Adrenal gland (tissue), 12 donors: ENCODE measurements around the gene SPG7. TPM values are rescaled to one million over a fixed set of nuclear protein-coding genes. Genes with fewer than 3 reads are reported as not detected.

ENCODE experiments used
- DNase-seq, 7 donors: peaks; one replicate each; pipeline ENCODE4 v3.0.0-alpha.2; 2019 to 2020
- H3K27ac ChIP-seq, 5 donors: fragments of 200-600 bp; sonication (generic) in 4 of 5; 1 replicate in 3 of 5; 2 replicates in 2 of 5; pipeline versions ENCODE4 v1.5.1 to v1.8.0; 2016 to 2020; ENCODE audit warnings: mild to moderate bottlenecking in 1 of 5
- H3K27me3 ChIP-seq: fragments of 200-600 bp; 2 replicates; pipeline ENCODE4 v1.8.0; 2021
- H3K36me3 ChIP-seq, 2 donors: fragments of 200-600 bp; replicated peaks in 1 of 2; 1 replicate in 1 of 2; 2 replicates in 1 of 2; pipeline versions ENCODE4 v1.5.1 to v1.8.0; 2018 to 2022
- H3K4me1 ChIP-seq, 2 donors: fragments of 200-600 bp; replicated peaks in 1 of 2; 1 replicate in 1 of 2; 2 replicates in 1 of 2; pipeline versions ENCODE4 v1.5.1 to v1.8.0; 2018 to 2021
- H3K4me3 ChIP-seq, 4 donors: fragments of 200-600 bp; sonication (generic) in 3 of 4; one replicate each; pipeline ENCODE4 v1.5.1; 2016 to 2018
- H3K9me3 ChIP-seq, 3 donors: fragments of 200-600 bp; sonication (generic) in 1 of 3; replicated peaks in 1 of 3; 1 replicate in 2 of 3; 2 replicates in 1 of 3; pipeline versions ENCODE4 v1.5.1 to v1.8.0; 2016 to 2021
- CTCF ChIP-seq, 6 experiments: fragments of 450-650 bp in 4 of 6; fragments of 200-600 bp in 2 of 6; sonication (generic) in 1 of 6; IDR thresholded peaks; 1 replicate in 5 of 6; 2 replicates in 1 of 6; pipeline versions ENCODE4 v1.5.1 to v1.8.0; 2016 to 2021; ENCODE audit warnings: antibody characterized with exemption in 6 of 6, mild to moderate bottlenecking in 2 of 6, moderate library complexity in 1 of 6
- POLR2A ChIP-seq, 2 donors: fragments of 450-650 bp; IDR thresholded peaks; one replicate each; pipeline ENCODE4 v1.6.1; 2017; ENCODE audit warnings: antibody characterized with exemption in 2 of 2, mild to moderate bottlenecking in 2 of 2, moderate library complexity in 1 of 2
- WGBS, 4 donors: extraction: QIAGEN DNeasy Blood & Tissue Kit in 2 of 4; methylation state at CpG; one replicate each; pipeline versions ENCODE4 v1.1.5 to v1.1.7; 2013 to 2017; 5-methylcytosine and 5-hydroxymethylcytosine counted together
- intact Hi-C, 2 donors: fragments of 100-400 bp; cut with DNase I; formaldehyde crosslinking; loops; one replicate each; pipeline versions ENCODE4 v1.14.1 to v1.15.0; 2022 to 2023
- polyA plus RNA-seq, 3 donors: library from polyadenylated mRNA; stranded (reverse); fragments of 200-250 nt in 2 of 3; fragments of 350-450 nt in 1 of 3; fragmentation: Illumina TruSeq in 1 of 3; extraction: RNeasy Lipid Tissue Mini Kit (QIAGEN cat#74804) in 1 of 3; gene quantifications; one replicate each; pipeline ENCODE4 v1.2.3, GENCODE V29; 2013 to 2014
- total RNA-seq, 9 donors: library from RNA; depleted of rRNA in 4 of 9; stranded (reverse); fragments of >200 nt in 4 of 9; fragments of 120-200 nt in 1 of 9; fragmentation: NEBNext Ultra II Directional in 1 of 9; extraction: Animal tissue kit (Norgen Biotek cat#: 25700) in 1 of 9; gene quantifications; one replicate each; pipeline versions ENCODE4 v1.1.0 to v1.2.4, GENCODE V29; 2013 to 2023
- donor health status: healthy with polysubstance abuse.
- donor health status: Bipolar disorder and iron deficiency.
- donor health status: DM: yes; HTN: yes; CAD: no.
- donor health status: DM: no; HTN: no; CAD: no.
- donor health status: DM: no; HTN: no; CAD: no.
- donor health status: DM: yes; HTN: yes; CAD: no.

Gene SPG7
- total and polyA plus RNA-seq, 12 donors = 57.1 to 250 (median 142) TPM

GRCh38 chr16:89544713-89545043 is 36.5 kb downstream of the SPG7 start:
- Histone ChIP-seq H3K36me3 (peaks cover 0 to 57% of the 10 kb centered on the region in 2 donors), H3K9me3 (no peaks in the 10 kb centered on the region), H3K27ac (no peak overlapping the region), H3K4me1 (no peaks in the 10 kb centered on the region), H3K27me3 (no peaks in the 10 kb centered on the region), H3K4me3 (no peak overlapping the region)
- no peak for TF ChIP-seq CTCF (IDR thresholded peaks at IDR 0.05)
- no peak for TF ChIP-seq POLR2A (IDR thresholded peaks at IDR 0.05)
- DNase-seq = no peak
- intact Hi-C loops = no loop called here
- WGBS, 4 donors = 90 to 94% (median 91%) methylated on average over 10 to 13 of the region's 13 CpGs

- H3K4me3 ChIP-seq = no peak overlapping the region
- intact Hi-C loops = no loop called here
- no peaks in the 10 kb centered on the region for H3K4me1 ChIP-seq
- 91 to 96% (median 94%) methylated on average over 10 to 17 of the region's 17 CpGs for WGBS, 4 donors
- no peaks in the 10 kb centered on the region for H3K9me3 ChIP-seq
- TF ChIP-seq CTCF (IDR thresholded peaks at IDR 0.05) (no peak), POLR2A (IDR thresholded peaks at IDR 0.05) (no peak)
- DNase-seq = no peak
- no peaks in the 10 kb centered on the region for H3K27me3 ChIP-seq
- H3K27ac ChIP-seq = no peak overlapping the region
- peaks cover 0 to 60% of the 10 kb centered on the region in 2 donors for H3K36me3 ChIP-seq
These were observed 37.0 kb downstream of the SPG7 start for GRCh38 chr16:89545044-89545830.

- no peaks in the 10 kb centered on the region for H3K4me1 ChIP-seq
- TF ChIP-seq POLR2A (IDR thresholded peaks at IDR 0.05) (no peak), CTCF (IDR thresholded peaks at IDR 0.05) (no peak)
- 95 to 96% (median 95%) methylated on average over 25 to 26 of the region's 26 CpGs for WGBS, 4 donors
- no peaks in the 10 kb centered on the region for H3K9me3 ChIP-seq
- peaks cover 0 to 64% of the 10 kb centered on the region in 2 donors for H3K36me3 ChIP-seq
- H3K4me3 ChIP-seq = no peak overlapping the region
- H3K27ac ChIP-seq = no peak overlapping the region
- intact Hi-C loops = no loop called here
- no peak for DNase-seq
- no peaks in the 10 kb centered on the region for H3K27me3 ChIP-seq
These were observed 37.8 kb downstream of the SPG7 start for GRCh38 chr16:89545831-89546574.

- Histone ChIP-seq H3K9me3 (no peaks in the 10 kb centered on the region), H3K36me3 (peaks cover 0 to 70% of the 10 kb centered on the region in 2 donors), H3K27ac (no peak overlapping the region), H3K4me3 (no peak overlapping the region), H3K4me1 (no peaks in the 10 kb centered on the region), H3K27me3 (no peaks in the 10 kb centered on the region)
- no peak for DNase-seq
- intact Hi-C loops = no loop called here
- TF ChIP-seq POLR2A (IDR thresholded peaks at IDR 0.05) = no peak
- TF ChIP-seq CTCF (IDR thresholded peaks at IDR 0.05) = no peak
- 90 to 93% (median 91%) methylated on average over 7 to 19 of the region's 19 CpGs for WGBS, 4 donors
These were observed 38.6 kb downstream of the SPG7 start for GRCh38 chr16:89546781-89547180.
